HFFc6 (cell line): Measurements from ENCODE around the gene SIK2. TPM values are rescaled to one million over a fixed set of nuclear protein-coding genes. Genes with fewer than 3 reads are reported as not detected.

ENCODE experiments used
- DNase-seq: peaks from one replicate; pipeline ENCODE4 v3.0.0-alpha.2; 2018
- H3K27ac Mint-ChIP-seq: 2 replicates; pipeline ENCODE4 v1.8.0; 2020; ENCODE audit warnings: mild to moderate bottlenecking, mixed read lengths
- H3K27me3 Mint-ChIP-seq: 2 replicates; pipeline ENCODE4 v1.8.0; 2021; ENCODE audit warnings: mild to moderate bottlenecking, moderate library complexity, mixed read lengths; ENCODE audit not compliant: insufficient read depth
- H3K36me3 Mint-ChIP-seq: 2 replicates; pipeline ENCODE4 v1.8.0; 2021; ENCODE audit warnings: low read depth, mixed read lengths
- H3K4me1 Mint-ChIP-seq: 2 replicates; pipeline ENCODE4 v1.8.0; 2020; ENCODE audit warnings: low read depth, mixed read lengths
- H3K4me3 Mint-ChIP-seq: 2 replicates; pipeline ENCODE4 v1.8.0; 2020; ENCODE audit warnings: mild to moderate bottlenecking, moderate library complexity, mixed read lengths
- H3K9me3 Mint-ChIP-seq: 2 replicates; pipeline ENCODE4 v1.8.0; 2020; ENCODE audit warnings: mild to moderate bottlenecking, mixed read lengths
- total RNA-seq, 6 experiments: library from RNA; stranded (reverse); fragmentation: NEBNext Ultra II Directional; extraction: Animal tissue kit (Norgen Biotek cat#: 25700); gene quantifications; 2 replicates in 1 of 6; 3 replicates in 5 of 6; pipeline ENCODE4 v1.2.3, GENCODE V29; 2021
- TF ChIP-seq, protein P1 (sequence below): fragments of 200-600 bp; sonication (generic); IDR thresholded peaks from 2 replicates; pipeline ENCODE4 v1.5.0; 2021; ENCODE audit warnings: antibody characterized with exemption, mild to moderate bottlenecking

Gene SIK2
- total RNA-seq, 6 experiments from 2014 or later: 15.4 to 25.5 (median 18.0) TPM

DNA sequence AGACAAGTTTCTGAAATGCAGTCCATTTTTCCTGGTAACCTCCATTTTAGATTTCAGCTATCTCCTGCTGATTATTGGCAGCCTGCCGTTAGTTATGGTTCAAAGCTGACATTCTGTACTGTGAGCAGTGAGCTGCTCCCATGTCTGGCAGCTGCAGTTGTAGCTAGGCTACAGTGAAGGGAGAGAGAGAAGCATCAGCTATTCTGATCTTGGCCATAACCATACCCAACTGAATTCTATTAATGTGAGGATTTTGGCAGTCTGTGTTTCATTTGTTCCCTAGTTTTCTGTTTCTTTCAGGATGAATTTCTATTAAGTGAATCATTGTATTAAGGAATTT, 33.4 kb downstream of the SIK2 start:
- Mint-ChIP-seq H3K27me3 (no peaks in the 10 kb centered on the region), H3K36me3 (peaks cover 26% of the 10 kb centered on the region), H3K4me3 (peak overlapping the region; percentile 70), H3K4me1 (peaks cover 27% of the 10 kb centered on the region), H3K9me3 (no peaks in the 10 kb centered on the region), H3K27ac (peak overlapping the region; percentile 86)
- DNase-seq: no peak
- TF ChIP-seq, protein P1, sequence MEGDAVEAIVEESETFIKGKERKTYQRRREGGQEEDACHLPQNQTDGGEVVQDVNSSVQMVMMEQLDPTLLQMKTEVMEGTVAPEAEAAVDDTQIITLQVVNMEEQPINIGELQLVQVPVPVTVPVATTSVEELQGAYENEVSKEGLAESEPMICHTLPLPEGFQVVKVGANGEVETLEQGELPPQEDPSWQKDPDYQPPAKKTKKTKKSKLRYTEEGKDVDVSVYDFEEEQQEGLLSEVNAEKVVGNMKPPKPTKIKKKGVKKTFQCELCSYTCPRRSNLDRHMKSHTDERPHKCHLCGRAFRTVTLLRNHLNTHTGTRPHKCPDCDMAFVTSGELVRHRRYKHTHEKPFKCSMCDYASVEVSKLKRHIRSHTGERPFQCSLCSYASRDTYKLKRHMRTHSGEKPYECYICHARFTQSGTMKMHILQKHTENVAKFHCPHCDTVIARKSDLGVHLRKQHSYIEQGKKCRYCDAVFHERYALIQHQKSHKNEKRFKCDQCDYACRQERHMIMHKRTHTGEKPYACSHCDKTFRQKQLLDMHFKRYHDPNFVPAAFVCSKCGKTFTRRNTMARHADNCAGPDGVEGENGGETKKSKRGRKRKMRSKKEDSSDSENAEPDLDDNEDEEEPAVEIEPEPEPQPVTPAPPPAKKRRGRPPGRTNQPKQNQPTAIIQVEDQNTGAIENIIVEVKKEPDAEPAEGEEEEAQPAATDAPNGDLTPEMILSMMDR: no peak

DNA sequence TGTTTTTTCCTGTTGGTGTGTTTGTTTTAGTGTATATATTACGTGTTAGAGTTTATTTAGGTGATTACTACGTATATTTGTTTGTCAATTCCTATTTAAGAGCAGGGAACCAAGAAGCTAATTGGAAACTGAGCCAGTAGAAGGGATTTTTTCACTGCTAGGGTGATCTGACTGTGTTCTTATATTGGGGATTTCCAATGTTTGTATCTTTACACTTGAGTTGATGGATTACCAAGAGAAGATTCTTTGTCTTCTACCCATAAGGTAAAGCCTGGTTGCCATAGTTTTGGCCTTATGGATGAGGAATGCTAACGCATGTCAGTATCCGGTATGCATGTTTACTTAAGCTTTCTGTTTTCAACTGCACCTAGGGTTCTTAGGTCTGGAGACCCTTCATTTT, 35.6 kb downstream of the SIK2 start:
- no peak overlapping the region for H3K4me3 Mint-ChIP-seq
- H3K36me3 Mint-ChIP-seq: peaks cover 36% of the 10 kb centered on the region
- no peaks in the 10 kb centered on the region for H3K27me3 Mint-ChIP-seq
- H3K9me3 Mint-ChIP-seq: no peaks in the 10 kb centered on the region
- peaks cover 38% of the 10 kb centered on the region for H3K4me1 Mint-ChIP-seq
- TF ChIP-seq, protein P1: no peak
- no peak for DNase-seq
- H3K27ac Mint-ChIP-seq: no peak overlapping the region

DNA sequence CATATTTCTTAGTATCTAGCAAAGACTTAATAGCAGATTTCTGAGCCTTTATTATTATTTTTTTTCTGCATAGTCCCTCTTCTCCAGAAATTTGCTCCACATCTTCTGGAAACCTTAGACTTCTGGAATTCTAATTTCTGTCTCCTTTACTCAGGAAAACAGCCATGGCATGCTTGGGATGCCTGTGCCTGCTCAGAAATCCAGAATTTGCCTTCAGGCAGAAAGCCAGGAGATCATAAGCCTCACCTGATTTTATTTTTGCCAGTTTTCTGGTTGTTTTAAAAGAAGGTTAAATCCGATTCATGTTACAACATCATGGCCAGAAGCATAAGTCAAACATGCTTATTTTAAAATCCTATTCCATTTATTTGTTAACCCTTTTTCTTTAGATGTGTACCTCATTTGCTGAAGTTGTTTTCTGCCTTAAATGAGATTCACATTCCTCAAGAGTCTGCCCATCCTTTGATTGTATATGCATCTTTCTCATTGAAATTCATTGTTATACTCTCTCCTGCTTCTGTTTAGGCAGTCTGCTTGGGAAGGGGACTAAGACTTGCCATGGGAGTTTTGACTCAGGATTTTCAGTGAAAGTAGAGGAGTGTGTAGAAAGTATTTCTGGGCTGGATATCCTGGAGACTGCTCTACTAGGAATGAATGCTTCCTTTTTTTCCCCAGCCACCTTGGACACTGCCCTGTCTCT, 37.1 kb downstream of the SIK2 start:
- H3K4me1 Mint-ChIP-seq: peaks cover 40% of the 10 kb centered on the region
- no peaks in the 10 kb centered on the region; the same call in 1 of the 2 replicates for H3K27me3 Mint-ChIP-seq
- H3K27ac Mint-ChIP-seq: no peak overlapping the region
- no peak for DNase-seq
- TF ChIP-seq, protein P1: no peak
- H3K4me3 Mint-ChIP-seq: no peak overlapping the region
- H3K36me3 Mint-ChIP-seq: peaks cover 34% of the 10 kb centered on the region
- no peaks in the 10 kb centered on the region for H3K9me3 Mint-ChIP-seq

DNA sequence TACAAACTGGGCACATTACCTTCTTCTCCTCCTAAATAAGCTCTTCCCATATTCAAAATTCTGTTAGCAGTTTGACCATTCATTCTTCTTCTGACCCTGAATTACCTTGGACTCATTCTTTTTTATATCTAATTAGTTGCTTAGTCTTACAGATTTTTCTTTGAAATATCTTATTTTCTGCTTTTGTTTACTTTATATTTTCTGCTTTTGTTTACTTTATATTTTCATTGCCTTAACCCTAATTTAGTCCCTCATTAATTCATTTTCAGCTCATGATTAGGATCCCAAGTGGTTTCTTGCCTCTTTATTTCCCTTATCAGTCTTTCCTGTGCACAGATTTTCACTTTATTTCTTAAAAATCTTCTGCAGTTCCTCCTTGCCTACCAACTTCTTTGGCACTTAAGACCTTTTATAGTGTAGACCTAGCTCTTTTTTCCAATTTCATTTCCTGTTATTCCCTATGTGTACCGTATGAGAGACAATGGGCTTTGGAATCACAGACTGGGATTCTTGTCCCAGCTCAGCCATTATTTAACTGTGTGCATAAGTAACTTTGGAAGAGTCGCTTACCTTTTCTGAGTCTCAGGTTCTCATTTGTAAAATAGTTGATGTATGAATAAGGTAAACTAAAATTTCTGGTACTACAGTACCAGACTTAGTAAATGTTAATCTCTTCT, 39.2 kb downstream of the SIK2 start:
- H3K4me1 Mint-ChIP-seq: peaks cover 40% of the 10 kb centered on the region
- H3K4me3 Mint-ChIP-seq: no peak overlapping the region
- TF ChIP-seq, protein P1: no peak
- no peaks in the 10 kb centered on the region for H3K9me3 Mint-ChIP-seq
- peaks cover 30% of the 10 kb centered on the region for H3K36me3 Mint-ChIP-seq
- H3K27ac Mint-ChIP-seq: no peak overlapping the region
- no peaks in the 10 kb centered on the region; the same call in 1 of the 2 replicates for H3K27me3 Mint-ChIP-seq
- DNase-seq: no peak

DNA sequence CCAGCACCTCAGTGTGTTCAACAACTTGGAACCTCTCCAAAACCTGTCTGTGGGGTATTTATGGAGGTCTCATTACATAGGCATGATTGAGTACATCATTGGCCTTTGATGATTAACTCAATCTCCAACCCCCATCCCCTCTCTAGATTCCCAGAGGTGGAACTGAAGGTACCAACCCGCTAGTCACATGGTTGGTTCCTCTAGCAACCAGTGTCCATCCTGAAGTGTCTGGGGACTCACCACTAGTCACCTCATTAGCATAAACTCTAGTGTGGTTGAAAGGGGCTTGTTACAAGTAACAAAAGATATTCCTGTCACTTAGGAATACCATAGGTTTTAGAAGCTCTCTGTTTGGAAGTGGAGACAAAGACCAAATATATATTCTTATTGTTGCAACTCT, 40.3 kb downstream of the SIK2 start:
- H3K27me3 Mint-ChIP-seq: no peaks in the 10 kb centered on the region; the same call in 1 of the 2 replicates
- no peak for DNase-seq
- H3K36me3 Mint-ChIP-seq: peaks cover 28% of the 10 kb centered on the region
- no peaks in the 10 kb centered on the region for H3K9me3 Mint-ChIP-seq
- H3K27ac Mint-ChIP-seq: no peak overlapping the region
- peaks cover 39% of the 10 kb centered on the region for H3K4me1 Mint-ChIP-seq
- TF ChIP-seq, protein P1: no peak
- no peak overlapping the region for H3K4me3 Mint-ChIP-seq
